GM12878 (cell line): ENCODE data around the gene DNMBP. TPM values are rescaled to one million over a fixed set of nuclear protein-coding genes. Genes with fewer than 3 reads are reported as not detected.
A peak's percentile ranks its signal among the peaks of the same experiment; 100 is the strongest.

Experiments
- ATAC-seq: fragments of 200-7000 bp; cut with Tn5 transposase; 3 replicates; pipeline ENCODE4 v1.9.1; 2020; ENCODE audit warnings: mild to moderate bottlenecking, moderate library complexity
- BruUV-seq: library from RNA; stranded (reverse); fragments of 400-500 nt; replicated peaks from 2 replicates; lab custom pipeline; 2021; lab: Mats Ljungman, UMichigan
- CTCF ChIA-PET: fragments of 300-600 bp; sonication (Branson Sonifier 250); formaldehyde crosslinking; extraction: SDS; loops from one replicate; lab custom pipeline; 2021; ENCODE audit warnings: inconsistent platforms; lab: Yijun Ruan, JAX
- POLR2A ChIA-PET: fragments of 350-600 bp; formaldehyde crosslinking; extraction: SDS; loops from one replicate; lab custom pipeline; 2021; ENCODE audit warnings: inconsistent platforms; lab: Charles Lee
- RAD21 ChIA-PET: fragments of 300-600 bp; sonication (Branson Sonifier 250); formaldehyde crosslinking; loops from one replicate; lab custom pipeline; 2023; ENCODE audit warnings: antibody characterized with exemption; ENCODE audit not compliant: unreplicated experiment; lab: Charles Lee
- SMC1A ChIA-PET: fragments of 300-600 bp; sonication (Branson Sonifier 250); formaldehyde crosslinking; loops from one replicate; lab custom pipeline; 2023; ENCODE audit not compliant: unreplicated experiment, uncharacterized antibody; lab: Charles Lee
- DNase-seq: peaks from one replicate; pipeline ENCODE4 v3.0.0-alpha.2; 2011; ENCODE audit warnings: low read depth, low spot score
- FAIRE-seq: peaks from 3 replicates; lab custom pipeline; 2011; peaks lifted over from hg19 to GRCh38; lab: Jason Lieb, UNC
- H2AFZ ChIP-seq: 2 replicates; pipeline ENCODE4 v1.6.0; 2011; ENCODE audit warnings: low read depth, low read length, control low read depth; ENCODE audit not compliant: control insufficient read depth
- H3K27ac ChIP-seq: 2 replicates; pipeline ENCODE4 v1.5.1; 2011; ENCODE audit warnings: control low read depth; ENCODE audit not compliant: control insufficient read depth, insufficient read depth
- H3K27me3 ChIP-seq, 2 experiments: replicated peaks in 1 of 2; 2 replicates each; pipeline versions ENCODE4 v1.6.0 to v1.6.1; 2011; ENCODE audit warnings: low read length in 1 of 2; ENCODE audit not compliant: control insufficient read depth in 2 of 2, insufficient read depth in 2 of 2
- H3K36me3 ChIP-seq, 2 experiments: 2 replicates each; pipeline ENCODE4 v1.5.1; 2011; ENCODE audit warnings: low read length in 1 of 2; ENCODE audit not compliant: control insufficient read depth in 2 of 2, insufficient read depth in 2 of 2
- H3K4me1 ChIP-seq: 2 replicates; pipeline ENCODE4 v1.6.1; 2011; ENCODE audit warnings: mild to moderate bottlenecking, low read length, moderate library complexity, mixed read lengths; ENCODE audit not compliant: control insufficient read depth, insufficient read depth
- H3K4me2 ChIP-seq: 2 replicates; pipeline ENCODE4 v1.6.0; 2011; ENCODE audit warnings: control low read depth; ENCODE audit not compliant: control insufficient read depth, insufficient read depth
- H3K4me3 ChIP-seq: fragments of 200-600 bp; sonication (generic); 2 replicates; pipeline ENCODE4 v1.5.1; 2016
- H3K79me2 ChIP-seq: 2 replicates; pipeline ENCODE4 v1.6.0; 2011; ENCODE audit warnings: low read length; ENCODE audit not compliant: control insufficient read depth, insufficient read depth
- H3K9ac ChIP-seq: 2 replicates; pipeline ENCODE4 v1.8.0; 2011; ENCODE audit warnings: low read length, control low read depth, mixed read lengths; ENCODE audit not compliant: control insufficient read depth, insufficient read depth
- H3K9me3 ChIP-seq: replicated peaks from 3 replicates; pipeline ENCODE4 v1.5.1; 2011; ENCODE audit warnings: mild to moderate bottlenecking, low read length; ENCODE audit not compliant: control insufficient read depth, insufficient read depth
- H4K20me1 ChIP-seq: 2 replicates; pipeline ENCODE4 v1.6.0; 2011; ENCODE audit not compliant: control insufficient read depth, insufficient read depth
- BACH1 ChIP-seq: fragments of 450-650 bp; IDR thresholded peaks from 2 replicates; pipeline ENCODE4 v1.6.1; 2017; ENCODE audit warnings: mild to moderate bottlenecking, borderline replicate concordance
- CBX3 ChIP-seq: fragments of 200-600 bp; sonication (generic); IDR thresholded peaks from 2 replicates; pipeline ENCODE4 v1.6.1; 2016; ENCODE audit warnings: low read depth, borderline replicate concordance
- MEF2A ChIP-seq: IDR thresholded peaks from 2 replicates; pipeline ENCODE4 v1.6.1; 2011; ENCODE audit warnings: low read depth, mild to moderate bottlenecking, low read length, moderate library complexity; ENCODE audit not compliant: insufficient read depth
- MTA2 ChIP-seq: fragments of 450-650 bp; IDR thresholded peaks from 2 replicates; pipeline ENCODE4 v1.6.1; 2016; ENCODE audit warnings: low read depth, mild to moderate bottlenecking, moderate library complexity
- NFYA ChIP-seq: IDR thresholded peaks from 2 replicates; pipeline ENCODE4 v1.6.1; 2011; ENCODE audit warnings: low read depth, mild to moderate bottlenecking, low read length, improper control_type of control experiment, borderline replicate concordance
- NR2F1 ChIP-seq: fragments of 450-650 bp; conservative IDR thresholded peaks from 2 replicates; pipeline ENCODE4 v1.6.1; 2017; ENCODE audit warnings: mild to moderate bottlenecking
- NRF1 ChIP-seq: conservative IDR thresholded peaks from 2 replicates; pipeline ENCODE4 v1.6.1; 2011; ENCODE audit warnings: mild to moderate bottlenecking, low read depth, low read length, improper control_type of control experiment
- SMARCA5 ChIP-seq: fragments of 450-650 bp; IDR thresholded peaks from 2 replicates; pipeline ENCODE4 v1.6.1; 2017; ENCODE audit warnings: mild to moderate bottlenecking
- SREBF1 ChIP-seq: IDR thresholded peaks from 2 replicates; pipeline ENCODE4 v1.6.1; 2012; ENCODE audit warnings: mild to moderate bottlenecking, low read length
- WRNIP1 ChIP-seq: IDR thresholded peaks from 2 replicates; pipeline ENCODE4 v1.6.1; 2011; ENCODE audit warnings: low read depth, low read length, improper control_type of control experiment, borderline replicate concordance
- WGBS: methylation state at CpG from one replicate; pipeline ENCODE4 v1.1.6; 2016; ENCODE audit warnings: low lambda C conversion rate; ENCODE audit not compliant: insufficient replicate concordance, insufficient coverage; ENCODE audit errors: missing lambda C conversion rate; 5-methylcytosine and 5-hydroxymethylcytosine counted together
- in situ Hi-C: fragments of 300-500 bp; cut with MboI; formaldehyde crosslinking; loops from 9 replicates; pipeline ENCODE4 v1.14.3; 2018; ENCODE audit warnings: mixed read lengths
- intact Hi-C: fragments of 100-400 bp; cut with micrococcal nuclease; formaldehyde crosslinking; loops from one replicate; pipeline ENCODE4 v1.14.2; 2022; ENCODE audit not compliant: unreplicated experiment
- polyA plus RNA-seq, 11 experiments: library from polyadenylated mRNA; depleted of rRNA in 4 of 11; unstranded in 6 of 11; stranded (reverse) in 5 of 11; fragments of >200 nt; fragmentation: Nextera tagmentation in 4 of 11; fragmentation: Illumina TruSeq in 1 of 11; extraction: Ambion mirVana in 4 of 11; extraction: Trizol in 1 of 11; gene quantifications; 1 replicate in 1 of 11; 2 replicates in 10 of 11; pipeline versions ENCODE4 v1.2.1 to v1.2.3, GENCODE V29; 2011 to 2016; ENCODE audit warnings: inconsistent platforms in 2 of 11, missing spikeins in 2 of 11, low read depth in 1 of 11
- total RNA-seq, 4 experiments: library from RNA; depleted of rRNA in 3 of 4; stranded (reverse); fragments of >200 nt in 3 of 4; fragmentation: Illumina TruSeq in 1 of 4; extraction: Trizol in 1 of 4; gene quantifications; 2 replicates each; pipeline versions ENCODE4 v1.2.1 to v1.2.3, GENCODE V29; 2013 to 2021
- TF ChIP-seq, protein P1 (sequence below): IDR thresholded peaks from 2 replicates; pipeline ENCODE4 v1.6.1; 2012; ENCODE audit warnings: low read length, inconsistent platforms
- TF ChIP-seq, protein P2 (sequence below): IDR thresholded peaks from 2 replicates; pipeline ENCODE4 v1.6.1; 2011; ENCODE audit warnings: borderline replicate concordance, low read depth, mild to moderate bottlenecking, moderate library complexity, low read length; ENCODE audit not compliant: insufficient read depth, poor library complexity, severe bottlenecking

The DNMBP gene
- total and polyA plus RNA-seq, 10 of the 15 experiments (the other 5 are each of a cell fraction or from before 2014, with no cell fraction given) = 7.1 to 45.0 (median 22.0) TPM

- TF ChIP-seq CBX3 (no peak), NRF1 (no peak)
Observed at GRCh38 chr10:99941942-99942820, 67.6 kb downstream of the DNMBP start (continued).

DNA sequence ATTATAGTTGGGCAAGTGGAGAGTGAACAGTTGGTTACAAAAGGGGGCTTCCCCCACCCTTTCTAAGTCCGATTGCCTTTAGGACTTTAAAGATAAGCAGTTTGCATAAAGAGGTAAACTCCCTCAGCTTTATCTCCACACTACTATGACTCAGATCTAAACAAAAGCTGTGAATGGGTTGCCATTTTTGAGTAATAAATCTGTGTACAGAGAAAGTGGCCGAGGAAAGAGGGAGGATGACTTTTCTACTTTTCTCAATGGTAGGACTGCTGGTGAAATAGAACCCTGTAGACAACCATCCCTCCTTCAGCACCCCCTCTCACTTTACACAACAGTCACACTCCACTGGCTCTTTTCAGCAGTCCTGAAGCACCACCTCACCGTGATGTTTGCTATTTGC is 71.2 kb downstream of the DNMBP start:
- in situ Hi-C loops = no loop called here
- H3K4me3 ChIP-seq = no peak overlapping the region
- peaks cover 6% of the 10 kb centered on the region; the same call in 1 of the 2 replicates for H4K20me1 ChIP-seq
- peak overlapping the region; percentile 63 for H3K4me2 ChIP-seq
- intact Hi-C loops = no loop called here
- H3K9ac ChIP-seq = no peak overlapping the region
- H3K27me3 ChIP-seq = no peaks in the 10 kb centered on the region
- peak; percentile 66 for DNase-seq
- ChIA-PET RAD21 (interaction anchor here (0.8 to 1.9 kb wide), 5 partner anchors 38 to 107 kb away, joined by 3 to 8 read pairs (median 5); no protein-coding TSS in a partner anchor), SMC1A (interaction anchor here (0.6 to 1.8 kb wide), 6 partner anchors 9 to 107 kb away, joined by 3 to 4 read pairs (median 3); no protein-coding TSS in a partner anchor), POLR2A (interaction anchor here (1.0 to 1.4 kb wide), 2 partner anchors 27 to 38 kb away, joined by 3 to 5 read pairs; no protein-coding TSS in a partner anchor), CTCF (interaction anchor here (1.0 to 1.5 kb wide), 2 partner anchors 36 to 107 kb away, joined by 3 to 5 read pairs; no protein-coding TSS in a partner anchor)
- H3K27ac ChIP-seq = peak overlapping the region; percentile 64
- no peaks in the 10 kb centered on the region; the same call in 2 of the 3 replicates for H3K9me3 ChIP-seq
- FAIRE-seq = peak; percentile 85
- ATAC-seq = peak; percentile 91
- H3K79me2 ChIP-seq = peaks cover 32% of the 10 kb centered on the region
- peaks cover 22% of the 10 kb centered on the region for H3K4me1 ChIP-seq
- H2AFZ ChIP-seq = no peak overlapping the region
- no TSS peak for BruUV-seq
- 0% methylated on average over 3 of the region's 3 CpGs for WGBS
- H3K36me3 ChIP-seq = peaks cover 6 to 8% of the 10 kb centered on the region in 2 experiments; a peak in 3 of 4 replicates
- no peak for TF ChIP-seq NFYA
- TF ChIP-seq, protein P1, sequence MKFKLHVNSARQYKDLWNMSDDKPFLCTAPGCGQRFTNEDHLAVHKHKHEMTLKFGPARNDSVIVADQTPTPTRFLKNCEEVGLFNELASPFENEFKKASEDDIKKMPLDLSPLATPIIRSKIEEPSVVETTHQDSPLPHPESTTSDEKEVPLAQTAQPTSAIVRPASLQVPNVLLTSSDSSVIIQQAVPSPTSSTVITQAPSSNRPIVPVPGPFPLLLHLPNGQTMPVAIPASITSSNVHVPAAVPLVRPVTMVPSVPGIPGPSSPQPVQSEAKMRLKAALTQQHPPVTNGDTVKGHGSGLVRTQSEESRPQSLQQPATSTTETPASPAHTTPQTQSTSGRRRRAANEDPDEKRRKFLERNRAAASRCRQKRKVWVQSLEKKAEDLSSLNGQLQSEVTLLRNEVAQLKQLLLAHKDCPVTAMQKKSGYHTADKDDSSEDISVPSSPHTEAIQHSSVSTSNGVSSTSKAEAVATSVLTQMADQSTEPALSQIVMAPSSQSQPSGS = peak; percentile 56; the same call in 1 of the 2 replicates
- no peak for TF ChIP-seq NR2F1
- no peak for TF ChIP-seq WRNIP1
- peak; percentile 64 for TF ChIP-seq MTA2
- TF ChIP-seq, protein P2, sequence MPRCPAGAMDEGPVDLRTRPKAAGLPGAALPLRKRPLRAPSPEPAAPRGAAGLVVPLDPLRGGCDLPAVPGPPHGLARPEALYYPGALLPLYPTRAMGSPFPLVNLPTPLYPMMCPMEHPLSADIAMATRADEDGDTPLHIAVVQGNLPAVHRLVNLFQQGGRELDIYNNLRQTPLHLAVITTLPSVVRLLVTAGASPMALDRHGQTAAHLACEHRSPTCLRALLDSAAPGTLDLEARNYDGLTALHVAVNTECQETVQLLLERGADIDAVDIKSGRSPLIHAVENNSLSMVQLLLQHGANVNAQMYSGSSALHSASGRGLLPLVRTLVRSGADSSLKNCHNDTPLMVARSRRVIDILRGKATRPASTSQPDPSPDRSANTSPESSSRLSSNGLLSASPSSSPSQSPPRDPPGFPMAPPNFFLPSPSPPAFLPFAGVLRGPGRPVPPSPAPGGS = peak; percentile 83
- TF ChIP-seq SMARCA5 = 0 out of 2 replicates have a peak, but pooled peaks have one; percentile 16
- TF ChIP-seq SREBF1 = no peak
- TF ChIP-seq BACH1 = peak; percentile 71; the same call in 1 of the 2 replicates
- 0 out of 2 replicates have a peak, but pooled peaks have one; percentile 38 for TF ChIP-seq MEF2A
